ENCODE data around the gene ADAMTSL2.
"Not testable (repeated sequence)": the region's sequence is repeated elsewhere in the genome, so short reads cannot be mapped to it uniquely, and the experiment has no call there.

ADAMTSL2 gene

DNA sequence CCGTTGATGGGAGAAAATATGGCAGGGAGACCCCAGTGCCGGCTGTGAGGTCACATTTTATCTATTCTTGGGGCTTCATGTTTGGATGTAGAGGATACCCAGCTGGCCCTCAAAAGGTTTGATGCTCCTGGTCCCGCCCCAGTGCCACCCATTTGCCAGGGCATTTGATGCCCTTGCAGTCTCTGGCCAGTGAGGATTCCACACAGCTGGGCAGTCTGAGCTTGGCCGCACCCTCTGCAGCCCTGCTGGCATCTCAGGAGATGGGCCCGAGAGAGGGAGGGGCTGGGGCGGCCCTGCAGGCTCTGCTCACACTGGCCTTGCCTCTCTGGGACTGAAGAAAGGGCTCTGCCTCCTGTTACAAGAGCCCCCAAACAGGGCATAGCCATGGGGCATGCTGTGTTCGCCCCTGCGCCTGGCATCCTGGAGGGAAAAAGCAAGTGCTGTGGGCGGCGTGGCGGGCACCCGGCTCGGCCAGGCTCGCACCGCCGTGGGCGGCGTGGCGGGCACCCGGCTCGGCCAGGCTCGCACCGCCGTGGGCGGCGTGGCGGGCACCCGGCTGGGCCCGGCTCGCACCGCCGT lies 27.6 kb downstream of the ADAMTSL2 start:
- FAIRE-seq = no peak

GRCh38 chr9:133562611-133563290 lies 28.2 kb downstream of the ADAMTSL2 start:
- no peak for FAIRE-seq

DNA sequence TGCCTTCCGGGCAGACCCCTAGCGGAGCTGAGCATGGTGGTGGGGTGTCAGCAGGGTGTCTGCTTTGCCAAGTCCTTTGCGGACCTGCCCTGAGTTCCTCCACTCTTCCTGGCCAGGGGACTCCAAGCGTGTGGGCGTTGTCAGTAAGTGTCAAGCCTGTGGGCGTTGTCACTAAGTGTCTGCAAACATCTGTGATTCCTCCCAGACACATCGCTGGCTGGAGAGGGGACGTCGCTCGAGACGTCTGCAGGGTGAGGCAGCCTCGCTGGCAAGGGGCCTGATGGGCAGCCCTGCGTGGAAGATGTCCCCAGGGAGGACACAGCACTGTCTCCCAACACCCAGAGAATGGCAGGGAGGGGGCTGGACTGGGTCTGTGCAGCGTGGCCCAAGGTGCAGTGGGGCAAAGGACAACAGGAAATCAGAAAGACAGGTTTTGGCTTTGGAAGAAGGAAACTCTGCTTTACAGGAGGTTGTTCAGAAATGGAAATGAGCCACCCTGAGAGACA lies 28.8 kb downstream of the ADAMTSL2 start:
- no peak for FAIRE-seq

GRCh38 chr9:133563814-133564213 lies 29.3 kb downstream of the ADAMTSL2 start:
- not testable (repeated sequence) for FAIRE-seq

DNA sequence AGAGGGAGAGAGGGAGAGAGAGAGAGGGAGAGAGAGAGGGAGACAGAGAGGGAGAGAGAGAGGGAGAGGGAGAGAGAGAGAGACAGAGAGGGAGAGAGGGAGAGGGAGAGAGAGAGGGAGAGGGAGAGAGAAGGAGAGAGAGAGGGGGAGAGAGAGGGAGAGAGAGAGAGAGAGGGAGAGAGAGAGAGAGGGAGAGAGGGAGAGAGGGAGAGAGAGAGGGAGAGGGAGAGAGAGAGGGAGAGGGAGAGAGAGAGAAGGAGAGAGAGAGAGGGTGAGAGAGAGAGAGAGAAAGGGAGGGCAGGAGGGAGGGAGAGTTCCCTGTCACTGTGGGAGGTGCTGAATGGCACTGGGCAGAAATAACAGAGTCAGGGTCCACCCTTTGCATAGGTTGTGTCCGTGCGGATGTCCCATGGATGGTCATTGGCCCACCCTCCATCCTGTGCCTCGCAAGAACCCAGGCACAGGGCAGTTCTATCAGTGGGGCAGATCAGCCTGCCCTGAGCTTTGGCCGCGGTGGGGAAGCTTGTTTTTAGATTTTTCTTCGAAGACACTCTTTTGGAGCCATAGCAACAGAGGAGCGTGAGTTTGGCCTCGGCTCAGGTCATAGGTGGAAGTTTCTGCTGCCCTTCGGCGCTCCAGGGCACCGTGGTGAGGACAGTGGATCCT lies 30.1 kb downstream of the ADAMTSL2 start:
- FAIRE-seq = no peak

GRCh38 chr9:133566382-133566781 lies 31.9 kb downstream of the ADAMTSL2 start:
- FAIRE-seq = no peak

DNA sequence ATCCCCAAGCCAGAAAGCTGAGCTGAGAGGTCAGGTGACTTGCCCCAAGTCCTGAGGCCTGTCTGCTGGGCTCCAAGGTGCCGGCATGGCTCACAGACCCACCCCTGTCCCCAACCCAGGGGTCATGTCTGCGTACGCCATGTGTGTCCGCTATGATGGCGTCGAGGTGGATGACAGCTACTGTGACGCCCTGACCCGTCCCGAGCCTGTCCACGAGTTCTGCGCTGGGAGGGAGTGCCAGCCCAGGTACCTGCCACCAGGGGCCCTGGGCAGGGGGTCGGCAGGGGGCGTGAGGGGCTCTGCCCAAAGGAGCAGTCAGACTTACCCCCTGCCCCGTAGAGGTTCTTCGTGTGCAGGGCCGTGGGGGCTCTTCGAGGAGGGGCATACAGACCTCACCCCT lies 32.3 kb downstream of the ADAMTSL2 start:
- no peak for FAIRE-seq

- no peak for FAIRE-seq
Observed at GRCh38 chr9:133568186-133568585, 33.7 kb downstream of the ADAMTSL2 start.

DNA sequence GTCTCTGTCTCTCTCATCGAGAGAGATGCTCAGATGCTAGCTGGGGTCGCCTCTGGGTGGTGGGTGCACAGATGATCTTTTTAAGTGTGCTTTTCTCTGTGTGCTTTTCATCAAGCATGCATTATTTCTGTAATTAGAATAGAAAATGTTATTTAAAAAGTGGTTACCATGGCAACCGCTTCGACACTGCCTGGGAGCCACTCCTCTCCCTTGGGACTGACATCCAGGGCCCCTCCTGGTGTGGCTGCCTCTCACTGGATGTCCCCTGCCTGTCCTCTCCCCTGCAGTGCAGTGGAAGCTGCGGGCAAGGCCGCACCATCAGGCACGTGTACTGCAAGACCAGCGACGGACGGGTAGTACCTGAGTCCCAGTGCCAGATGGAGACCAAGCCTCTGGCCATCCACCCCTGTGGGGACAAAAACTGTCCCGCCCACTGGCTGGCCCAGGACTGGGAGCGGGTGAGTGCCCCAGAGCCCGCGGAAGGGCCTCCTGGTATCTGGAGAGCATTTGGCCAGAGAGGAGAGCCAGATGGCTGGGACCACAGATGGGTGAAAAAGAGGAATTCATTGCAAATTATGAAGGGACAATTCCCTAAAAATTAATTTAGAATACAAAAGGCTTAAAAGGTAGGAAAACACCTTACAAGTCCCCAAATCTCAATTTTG lies 34.7 kb downstream of the ADAMTSL2 start:
- FAIRE-seq = no peak

DNA sequence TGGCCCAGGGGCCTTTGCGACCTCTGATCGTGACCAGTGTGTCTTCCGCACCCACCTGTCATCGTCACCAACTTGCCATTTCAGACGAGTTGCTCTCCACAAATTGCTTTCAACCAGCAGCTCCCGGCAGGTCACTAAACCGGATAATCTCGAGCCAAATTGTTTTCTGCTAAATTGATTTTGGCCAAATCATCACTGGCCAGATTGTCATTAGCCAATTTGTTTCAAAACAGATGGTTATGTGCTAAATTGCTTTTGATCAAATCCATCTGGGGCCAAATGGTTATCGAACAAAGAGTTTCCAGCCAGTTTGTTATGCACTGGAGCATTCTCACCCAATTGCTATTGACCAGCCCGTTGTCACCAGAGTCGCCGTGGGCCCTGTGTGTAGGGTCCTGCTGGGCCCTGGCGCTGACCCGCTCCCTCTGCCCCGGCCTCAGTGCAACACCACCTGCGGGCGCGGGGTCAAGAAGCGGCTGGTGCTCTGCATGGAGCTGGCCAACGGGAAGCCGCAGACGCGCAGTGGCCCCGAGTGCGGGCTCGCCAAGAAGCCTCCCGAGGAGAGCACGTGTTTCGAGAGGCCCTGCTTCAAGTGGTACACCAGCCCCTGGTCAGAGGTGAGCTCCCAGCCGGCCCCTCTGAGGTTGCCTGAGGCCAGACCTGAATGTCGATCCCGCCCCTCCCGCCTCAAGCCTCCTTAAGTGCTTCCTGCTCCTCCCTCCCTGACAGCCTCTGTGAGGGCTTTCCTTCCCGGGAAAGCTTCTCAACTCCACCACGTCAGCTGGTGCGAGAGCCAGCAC lies 35.6 kb downstream of the ADAMTSL2 start:
- no peak for FAIRE-seq

- FAIRE-seq = no peak
Observed at GRCh38 chr9:133570691-133571080, 36.2 kb downstream of the ADAMTSL2 start.

DNA sequence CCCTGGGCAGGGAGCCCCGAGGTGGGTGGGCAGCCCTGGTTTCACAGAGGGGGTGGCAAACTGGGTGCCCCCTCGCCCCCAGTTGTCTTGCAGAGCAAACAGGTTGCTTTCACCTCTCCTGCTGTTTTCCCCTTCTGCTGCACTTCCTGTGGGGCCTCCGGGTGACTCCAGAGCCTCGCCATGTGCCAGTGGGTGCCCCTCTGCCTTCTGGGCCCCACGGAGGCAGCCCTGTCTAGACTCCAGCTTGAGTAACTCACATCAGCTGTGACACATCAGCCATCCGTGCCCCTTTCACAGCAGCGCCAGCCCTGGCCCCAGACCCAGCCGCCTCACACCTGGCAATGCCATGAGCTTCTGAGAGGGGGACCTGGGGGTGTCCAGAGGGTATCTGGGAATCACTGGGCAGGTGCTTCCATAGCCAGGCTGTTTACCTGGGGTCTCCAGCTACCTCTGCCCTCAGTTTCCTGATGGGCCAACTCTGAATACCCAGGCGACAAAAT lies 36.9 kb downstream of the ADAMTSL2 start:
- no peak for FAIRE-seq

DNA sequence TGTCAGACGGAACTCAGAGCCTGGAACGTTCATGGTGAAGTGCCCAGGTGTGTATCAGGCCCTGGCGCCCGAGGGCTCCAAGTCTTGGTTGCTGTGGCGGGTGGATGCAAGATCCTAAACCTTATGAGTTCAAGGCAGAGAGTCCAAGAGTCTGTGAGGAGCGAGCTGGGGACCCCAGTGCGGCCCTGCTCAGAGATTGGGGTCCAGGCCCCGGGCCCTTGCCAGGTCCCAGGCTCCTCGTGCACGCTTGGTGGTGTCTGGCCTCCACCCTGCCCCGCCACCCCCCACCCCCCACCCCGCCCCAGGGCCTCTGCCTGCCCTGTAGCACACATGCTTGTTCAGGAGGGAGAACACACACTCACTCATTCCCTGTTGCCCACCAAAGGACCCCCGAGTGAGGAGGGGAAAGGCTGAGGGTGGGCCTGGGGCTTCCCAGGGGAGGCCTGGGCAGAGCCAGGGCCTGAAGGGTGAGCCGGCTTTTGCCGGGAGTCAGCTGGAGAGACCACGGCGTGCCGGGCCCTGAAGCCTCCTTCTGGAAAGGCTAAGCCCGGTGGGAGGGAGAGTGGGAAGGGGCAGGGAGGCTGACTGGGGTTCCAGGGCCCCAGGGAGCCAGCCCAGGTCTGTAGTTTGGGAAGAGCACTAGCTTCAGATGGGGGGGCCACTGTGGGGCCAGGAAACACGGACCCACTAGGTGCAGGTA lies 37.5 kb downstream of the ADAMTSL2 start:
- FAIRE-seq = no peak

- FAIRE-seq = no peak
Observed at GRCh38 chr9:133572821-133573361, 38.4 kb downstream of the ADAMTSL2 start.

- FAIRE-seq = no peak
Observed at GRCh38 chr9:133573791-133574515, 39.4 kb downstream of the ADAMTSL2 start.

GRCh38 chr9:133574771-133575170 lies 40.3 kb downstream of the ADAMTSL2 start:
- FAIRE-seq = no peak

GRCh38 chr9:133575186-133576030 lies 40.9 kb downstream of the ADAMTSL2 start:
- no peak for FAIRE-seq

DNA sequence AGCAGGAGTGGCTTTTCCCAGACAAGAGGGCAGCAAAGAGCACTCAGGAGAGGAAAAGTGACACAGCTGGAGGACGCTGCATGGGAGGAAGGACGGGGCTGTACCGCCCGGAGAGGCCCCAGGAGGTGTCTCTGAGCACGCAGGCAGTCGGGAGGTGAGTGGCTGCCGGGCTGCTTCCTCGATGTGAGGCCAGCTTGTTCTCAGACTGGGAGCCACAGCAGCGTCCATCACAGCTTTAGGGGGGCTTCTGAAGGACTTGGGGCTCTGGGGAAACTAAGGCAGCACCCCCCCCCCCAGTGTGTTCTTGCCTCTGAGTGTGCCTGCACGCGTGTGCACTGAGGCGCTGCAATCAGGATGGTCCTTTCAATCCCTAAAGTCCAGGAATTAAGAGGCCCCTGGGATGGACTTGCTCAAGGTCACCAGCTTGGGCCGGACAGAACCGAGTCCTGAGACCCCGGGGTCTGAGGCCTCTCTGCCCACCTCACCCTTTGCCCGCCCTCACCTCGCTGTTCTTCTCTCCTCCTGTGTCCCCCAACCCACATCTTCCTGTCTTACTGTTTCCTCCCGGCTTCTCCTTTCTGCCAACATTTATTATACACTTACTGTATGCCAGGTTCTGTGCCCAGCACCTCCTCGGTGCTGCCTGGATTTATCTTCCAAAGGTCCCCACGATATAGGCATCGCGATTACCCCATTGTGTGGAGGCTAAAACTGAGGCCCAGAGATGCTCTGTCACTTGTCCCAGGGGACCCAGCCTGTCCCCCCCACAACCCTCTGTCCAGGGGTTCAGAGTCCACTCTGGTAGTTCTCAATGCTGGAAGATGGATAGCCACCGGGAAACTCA lies 41.7 kb downstream of the ADAMTSL2 start:
- FAIRE-seq = no peak

Measured in islet of Langerhans (tissue), 1 donor.